Measurements from ENCODE around the gene TAS2R50.

DNA sequence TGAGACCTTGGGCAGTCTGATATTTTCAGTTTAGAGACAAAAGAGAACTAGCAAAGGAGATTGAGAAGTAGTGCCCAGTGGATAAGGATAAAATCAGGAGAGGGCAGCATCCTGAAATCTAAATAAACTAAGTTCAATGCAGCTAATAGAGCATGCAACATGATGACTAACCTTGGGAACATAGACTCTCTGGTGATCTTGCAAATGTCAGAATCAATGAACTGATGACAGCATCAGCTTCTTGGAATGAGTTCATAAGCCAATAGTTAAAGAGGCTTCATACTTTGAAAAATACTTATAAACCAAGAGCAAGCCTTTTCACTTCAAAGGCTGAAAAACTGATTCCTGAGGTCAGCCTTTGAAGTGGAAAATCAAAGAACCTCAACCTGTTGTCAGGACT lies 27.5 kb upstream of the TAS2R50 start:
- TF ChIP-seq POLR2A (IDR thresholded peaks at IDR 0.05; ENCODE audit: low read length) (no peak), GATA1 (IDR thresholded peaks at IDR 0.05; ENCODE audit: low read depth, low read length) (no peak)

Measured in erythroblast (primary cell).